ENCODE data around the gene OR6Q1. TPM values are rescaled to one million over a fixed set of nuclear protein-coding genes. Genes with fewer than 3 reads are reported as not detected.
"Not testable (repeated sequence)": the region's sequence is repeated elsewhere in the genome, so short reads cannot be mapped to it uniquely, and the experiment has no call there.

The OR6Q1 gene
- total RNA-seq, result not detected in 2 replicates

- DNase-seq (ENCODE audit: low read depth in 2 of 2), result no peak
These were observed at the start of gene OR6Q1 for GRCh38 chr11:58030653-58031052. TSS of gene OR6Q1 (plus strand) at chr11:58030953. CDS start at chr11:58030953, 0 bp downstream.

GRCh38 chr11:57981536-57981935 lies 49.2 kb upstream of the OR6Q1 start:
- no peak for DNase-seq (ENCODE audit: low read depth in 2 of 2)

- DNase-seq (ENCODE audit: low read depth in 2 of 2), result no peak
These were observed 48.0 kb upstream of the OR6Q1 start for GRCh38 chr11:57982776-57983175.

- no peak for DNase-seq (ENCODE audit: low read depth in 2 of 2)
These were observed 47.6 kb upstream of the OR6Q1 start for GRCh38 chr11:57983191-57983590.

GRCh38 chr11:57999523-57999922 lies 31.2 kb upstream of the OR6Q1 start:
- not testable (repeated sequence) for DNase-seq (ENCODE audit: low read depth in 2 of 2)

GRCh38 chr11:58000021-58000420 lies 30.7 kb upstream of the OR6Q1 start:
- DNase-seq (ENCODE audit: low read depth in 2 of 2), result not testable (repeated sequence)

GRCh38 chr11:58000699-58001098 lies 30.1 kb upstream of the OR6Q1 start:
- DNase-seq (ENCODE audit: low read depth in 2 of 2), result no peak

- peak; percentile 16 to 60 for DNase-seq (ENCODE audit: low read depth in 2 of 2)
These were observed 27.7 kb upstream of the OR6Q1 start for GRCh38 chr11:58003036-58003435.

- DNase-seq (ENCODE audit: low read depth in 2 of 2), result peak; percentile 48 to 61
These were observed 27.2 kb upstream of the OR6Q1 start for GRCh38 chr11:58003591-58003990.

- DNase-seq (ENCODE audit: low read depth in 2 of 2), result peak; percentile 97 to 98
These were observed 26.1 kb upstream of the OR6Q1 start for GRCh38 chr11:58004664-58005063.

- DNase-seq (ENCODE audit: low read depth in 2 of 2), result peak in 1 of 2 donors; percentile 81
These were observed 23.8 kb upstream of the OR6Q1 start for GRCh38 chr11:58006940-58007339.

GRCh38 chr11:58011771-58012170 lies 19.0 kb upstream of the OR6Q1 start:
- DNase-seq (ENCODE audit: low read depth in 2 of 2), result no peak

GRCh38 chr11:58023435-58023931 lies 7.3 kb upstream of the OR6Q1 start, which contains the start of gene OR9Q1:
TSS of gene OR9Q1 (plus strand) at chr11:58023881. CDS start at chr11:58179445, 155,564 bp downstream.
- DNase-seq (ENCODE audit: low read depth in 2 of 2), result no peak

- DNase-seq (ENCODE audit: low read depth in 2 of 2), result peak; percentile 84 to 90
These were observed 6.1 kb upstream of the OR6Q1 start for GRCh38 chr11:58024601-58025091.

- no peak for DNase-seq (ENCODE audit: low read depth in 2 of 2)
These were observed 3.4 kb upstream of the OR6Q1 start for GRCh38 chr11:58027341-58027740.

- DNase-seq (ENCODE audit: low read depth in 2 of 2), result no peak
These were observed 1.9 kb upstream of the OR6Q1 start for GRCh38 chr11:58028687-58029411.

GRCh38 chr11:58034471-58034870 lies 3.7 kb downstream of the OR6Q1 start:
- DNase-seq (ENCODE audit: low read depth in 2 of 2), result no peak

GRCh38 chr11:58039589-58039988 lies 8.8 kb downstream of the OR6Q1 start:
- no peak for DNase-seq (ENCODE audit: low read depth in 2 of 2)

- DNase-seq (ENCODE audit: low read depth in 2 of 2), result no peak
These were observed 12.6 kb downstream of the OR6Q1 start for GRCh38 chr11:58043379-58043778.

- no peak for DNase-seq (ENCODE audit: low read depth in 2 of 2)
These were observed 15.5 kb downstream of the OR6Q1 start for GRCh38 chr11:58046231-58046630.

- no peak for DNase-seq (ENCODE audit: low read depth in 2 of 2)
These were observed 17.1 kb downstream of the OR6Q1 start for GRCh38 chr11:58047818-58048217.

- DNase-seq (ENCODE audit: low read depth in 2 of 2), result no peak
These were observed 25.2 kb downstream of the OR6Q1 start for GRCh38 chr11:58055806-58056401.

GRCh38 chr11:58057481-58057880 lies 26.7 kb downstream of the OR6Q1 start:
- no peak for DNase-seq (ENCODE audit: low read depth in 2 of 2)

Data from dermis microvascular lymphatic vessel endothelial cell (primary cell).